HUES6 (cell line): ENCODE data around the gene PXT1.
"Not testable (repeated sequence)": the region's sequence is repeated elsewhere in the genome, so short reads cannot be mapped to it uniquely, and the experiment has no call there.

Experiments used
- H3K27ac ChIP-seq: 2 replicates; pipeline ENCODE4 v1.7.0; 2013; ENCODE audit warnings: low read depth, mild to moderate bottlenecking, low read length, inconsistent platforms
- H3K27me3 ChIP-seq: 2 replicates; pipeline ENCODE4 v1.6.1; 2013; ENCODE audit warnings: low read length; ENCODE audit not compliant: control insufficient read depth, insufficient read depth
- H3K36me3 ChIP-seq: 2 replicates; pipeline ENCODE4 v1.6.1; 2013; ENCODE audit warnings: low read length; ENCODE audit not compliant: control insufficient read depth, insufficient read depth
- H3K4me1 ChIP-seq: 2 replicates; pipeline ENCODE4 v1.6.1; 2013; ENCODE audit warnings: low read length; ENCODE audit not compliant: control insufficient read depth, insufficient read depth
- H3K4me3 ChIP-seq: 2 replicates; pipeline ENCODE4 v1.5.1; 2013; ENCODE audit warnings: low read depth, low read length
- H3K9ac ChIP-seq: one replicate; pipeline ENCODE4 v1.6.1; 2013; ENCODE audit warnings: mild to moderate bottlenecking, low read length
- H3K9me3 ChIP-seq: 2 replicates; pipeline ENCODE4 v1.6.1; 2013; ENCODE audit warnings: low read depth, low read length; ENCODE audit not compliant: control insufficient read depth, insufficient read depth

Gene PXT1

GRCh38 chr6:36469148-36469661, 26.6 kb upstream of the PXT1 start:
- Histone ChIP-seq H3K9me3 (no peaks in the 10 kb centered on the region), H3K27me3 (no peaks in the 10 kb centered on the region), H3K4me3 (no peak overlapping the region), H3K4me1 (no peaks in the 10 kb centered on the region), H3K36me3 (peaks cover 18% of the 10 kb centered on the region), H3K27ac (no peak overlapping the region), H3K9ac (no peak overlapping the region)

- Histone ChIP-seq H3K9me3 (no peaks in the 10 kb centered on the region), H3K36me3 (peaks cover 18% of the 10 kb centered on the region), H3K9ac (no peak overlapping the region), H3K27me3 (no peaks in the 10 kb centered on the region), H3K4me3 (no peak overlapping the region), H3K27ac (no peak overlapping the region), H3K4me1 (peaks cover 4% of the 10 kb centered on the region; the same call in 1 of the 2 replicates)
Observed at GRCh38 chr6:36467625-36468024, 25.0 kb upstream of the PXT1 start.

- H3K27ac ChIP-seq, result no peak overlapping the region
- no peaks in the 10 kb centered on the region for H3K36me3 ChIP-seq
- peaks cover 4% of the 10 kb centered on the region; the same call in 1 of the 2 replicates for H3K4me1 ChIP-seq
- H3K9ac ChIP-seq, result no peak overlapping the region
- H3K27me3 ChIP-seq, result no peaks in the 10 kb centered on the region
- no peak overlapping the region for H3K4me3 ChIP-seq
- H3K9me3 ChIP-seq, result no peaks in the 10 kb centered on the region
Observed at GRCh38 chr6:36464233-36464632, 21.6 kb upstream of the PXT1 start.

- H3K9me3 ChIP-seq, result no peaks in the 10 kb centered on the region
- no peak overlapping the region for H3K9ac ChIP-seq
- H3K4me3 ChIP-seq, result no peak overlapping the region
- H3K27me3 ChIP-seq, result no peaks in the 10 kb centered on the region
- no peak overlapping the region for H3K27ac ChIP-seq
- no peaks in the 10 kb centered on the region for H3K36me3 ChIP-seq
- peaks cover 4% of the 10 kb centered on the region; the same call in 1 of the 2 replicates for H3K4me1 ChIP-seq
Observed at GRCh38 chr6:36463676-36464075, 21.0 kb upstream of the PXT1 start.

- Histone ChIP-seq H3K9ac (no peak overlapping the region), H3K9me3 (no peaks in the 10 kb centered on the region), H3K27me3 (no peaks in the 10 kb centered on the region)
Observed at GRCh38 chr6:36461646-36462045, 19.0 kb upstream of the PXT1 start.

GRCh38 chr6:36460916-36461315, 18.3 kb upstream of the PXT1 start:
- peaks cover 4% of the 10 kb centered on the region; the same call in 1 of the 2 replicates for H3K4me1 ChIP-seq

More at GRCh38 chr6:36461646-36462045, 19.0 kb upstream of the PXT1 start:
- H3K27ac ChIP-seq, result no peak overlapping the region
- H3K4me3 ChIP-seq, result no peak overlapping the region
- H3K36me3 ChIP-seq, result no peaks in the 10 kb centered on the region
- H3K4me1 ChIP-seq, result peaks cover 4% of the 10 kb centered on the region; the same call in 1 of the 2 replicates

GRCh38 chr6:36459501-36459900, 16.8 kb upstream of the PXT1 start:
- Histone ChIP-seq H3K27me3 (no peaks in the 10 kb centered on the region), H3K27ac (no peak overlapping the region), H3K9me3 (no peaks in the 10 kb centered on the region), H3K36me3 (0 out of 2 replicates have a peak, but pooled peaks cover 2% of the 10 kb centered on the region), H3K4me1 (peaks cover 4% of the 10 kb centered on the region; the same call in 1 of the 2 replicates), H3K9ac (no peak overlapping the region), H3K4me3 (no peak overlapping the region)

More at GRCh38 chr6:36460916-36461315, 18.3 kb upstream of the PXT1 start:
- no peak overlapping the region for H3K27ac ChIP-seq
- no peaks in the 10 kb centered on the region for H3K27me3 ChIP-seq
- H3K9ac ChIP-seq, result no peak overlapping the region
- H3K4me3 ChIP-seq, result no peak overlapping the region
- H3K36me3 ChIP-seq, result no peaks in the 10 kb centered on the region
- no peaks in the 10 kb centered on the region for H3K9me3 ChIP-seq

GRCh38 chr6:36455486-36456027, 12.9 kb upstream of the PXT1 start:
- no peaks in the 10 kb centered on the region for H3K27me3 ChIP-seq
- H3K9me3 ChIP-seq, result no peaks in the 10 kb centered on the region
- H3K4me3 ChIP-seq, result no peak overlapping the region
- no peak overlapping the region for H3K27ac ChIP-seq
- peaks cover 8% of the 10 kb centered on the region; the same call in 1 of the 2 replicates for H3K36me3 ChIP-seq
- no peak overlapping the region for H3K9ac ChIP-seq
- H3K4me1 ChIP-seq, result no peaks in the 10 kb centered on the region

GRCh38 chr6:36452897-36453296, 10.2 kb upstream of the PXT1 start:
- H3K9ac ChIP-seq, H3K27me3 ChIP-seq, H3K4me1 ChIP-seq, H3K27ac ChIP-seq, H3K4me3 ChIP-seq, H3K9me3 ChIP-seq: not testable (repeated sequence)
- peaks cover 20% of the 10 kb centered on the region for H3K36me3 ChIP-seq

- H3K36me3 ChIP-seq, result peaks cover 18% of the 10 kb centered on the region
- not testable (repeated sequence) for H3K4me3 ChIP-seq, H3K4me1 ChIP-seq, H3K27me3 ChIP-seq, H3K9me3 ChIP-seq, H3K9ac ChIP-seq, H3K27ac ChIP-seq
Observed at GRCh38 chr6:36449173-36449572, 6.5 kb upstream of the PXT1 start.

- peaks cover 20% of the 10 kb centered on the region for H3K4me1 ChIP-seq
- peaks cover 6% of the 10 kb centered on the region for H3K9me3 ChIP-seq
- H3K27ac ChIP-seq, result no peak overlapping the region
- peaks cover 13% of the 10 kb centered on the region for H3K36me3 ChIP-seq
- no peak overlapping the region for H3K9ac ChIP-seq
- no peak overlapping the region for H3K4me3 ChIP-seq
- no peaks in the 10 kb centered on the region for H3K27me3 ChIP-seq
Observed at GRCh38 chr6:36445621-36446020, 3.0 kb upstream of the PXT1 start.
